Measurements from ENCODE around the gene ANKRD9.

The ANKRD9 gene

DNA sequence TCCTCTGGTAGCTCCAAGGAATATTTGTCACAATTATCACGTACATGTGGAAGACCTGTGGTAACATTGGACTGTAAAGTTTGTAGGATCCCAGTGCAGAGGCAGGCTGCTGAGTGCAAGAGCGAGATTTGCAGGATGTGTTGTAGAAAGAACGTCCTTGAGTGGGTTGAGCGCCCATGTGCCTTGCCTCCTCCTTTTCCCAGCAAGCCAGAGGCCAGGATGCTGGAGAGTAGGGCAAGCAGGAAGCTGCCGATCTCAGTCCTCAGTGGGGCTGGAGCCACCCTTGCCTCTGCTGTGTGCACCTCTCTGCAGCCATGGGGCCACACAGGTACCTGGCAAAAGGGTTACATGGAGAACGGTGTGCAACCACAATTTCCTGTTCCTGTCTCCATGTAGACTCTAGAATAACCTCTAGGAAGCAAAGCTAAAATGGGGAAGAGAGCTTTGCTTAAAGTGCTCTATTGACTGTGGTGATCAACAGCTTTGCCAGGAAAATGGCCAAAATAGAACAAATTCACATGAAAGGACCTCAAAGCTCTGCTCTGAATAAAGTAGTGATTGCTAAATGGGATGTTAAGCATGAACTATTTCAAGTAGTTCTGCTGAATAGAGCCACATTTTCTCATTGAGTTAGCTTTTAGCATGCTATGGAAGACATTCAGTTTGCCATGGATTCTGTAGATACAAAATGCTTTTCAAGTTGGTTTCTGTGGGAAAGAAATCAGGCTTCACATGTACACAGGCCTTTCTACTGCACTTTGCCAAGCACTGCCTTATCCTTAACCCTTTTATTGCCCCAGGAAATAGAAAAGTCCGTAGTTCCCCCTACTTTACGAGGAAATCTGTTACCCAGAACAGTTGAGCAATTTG is 37.4 kb downstream of the ANKRD9 start:
- no peak for DNase-seq

DNA sequence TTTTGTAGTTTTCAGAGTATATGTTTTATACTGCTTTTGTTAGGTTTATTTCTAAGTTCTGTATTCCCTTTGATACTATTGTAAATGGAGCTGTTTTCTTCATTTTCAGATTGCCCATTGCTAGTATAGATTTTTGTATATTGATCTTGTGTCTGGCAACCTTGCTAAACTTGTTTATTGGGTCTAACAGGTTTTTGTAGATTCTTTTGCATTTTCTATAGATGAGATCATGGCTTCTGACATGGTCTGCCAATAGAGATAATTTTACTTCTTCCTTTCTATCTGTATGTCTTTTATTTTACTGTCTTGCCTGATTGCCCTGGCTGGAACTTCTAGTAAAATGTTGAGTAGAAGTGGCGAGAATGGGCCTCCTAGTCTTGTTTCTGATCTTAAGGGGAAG is 40.3 kb downstream of the ANKRD9 start:
- DNase-seq: no peak

DNA sequence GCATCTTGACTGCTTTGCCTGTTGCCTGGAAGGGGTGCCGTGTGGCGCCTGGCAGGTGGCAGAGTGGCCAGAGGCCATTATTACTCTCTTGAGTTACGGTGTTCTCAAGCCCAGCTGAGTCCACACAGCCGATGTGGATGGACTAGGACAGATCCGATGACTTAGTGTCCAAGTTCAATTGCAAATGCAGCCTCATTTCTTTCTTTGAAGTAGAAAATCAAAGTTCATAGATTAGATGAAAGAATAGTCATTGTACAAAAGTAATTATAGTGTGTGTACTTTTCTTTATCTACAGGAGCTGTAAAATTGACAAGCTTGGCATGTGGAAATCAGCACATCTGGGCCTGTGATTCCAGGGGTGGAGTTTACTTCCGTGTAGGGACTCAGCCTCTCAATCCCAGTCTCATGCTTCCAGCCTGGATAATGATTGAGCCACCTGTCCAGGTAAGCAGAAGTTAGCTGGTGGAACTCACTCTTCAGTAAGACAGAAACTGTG is 44.7 kb downstream of the ANKRD9 start:
- no peak for DNase-seq

DNA sequence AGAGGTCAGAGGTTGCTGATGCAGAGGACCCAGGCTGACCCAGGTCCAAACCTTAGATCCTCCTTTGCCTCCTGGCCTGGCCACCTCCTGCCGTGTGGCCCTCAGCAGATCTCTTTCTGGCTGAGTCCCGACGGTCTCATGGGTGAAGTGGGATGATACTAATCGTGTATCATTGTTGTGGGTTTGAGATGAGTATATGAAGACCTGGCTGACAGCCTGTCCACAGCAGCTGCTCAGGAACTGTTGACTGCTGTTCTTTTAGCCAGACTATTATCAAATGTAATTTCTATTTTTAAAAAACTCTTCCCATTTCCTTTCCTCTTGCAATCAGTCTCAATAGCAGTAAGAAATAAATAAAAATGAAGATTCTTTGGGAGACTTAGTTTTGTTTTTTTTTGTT is 45.6 kb downstream of the ANKRD9 start:
- no peak for DNase-seq

DNA sequence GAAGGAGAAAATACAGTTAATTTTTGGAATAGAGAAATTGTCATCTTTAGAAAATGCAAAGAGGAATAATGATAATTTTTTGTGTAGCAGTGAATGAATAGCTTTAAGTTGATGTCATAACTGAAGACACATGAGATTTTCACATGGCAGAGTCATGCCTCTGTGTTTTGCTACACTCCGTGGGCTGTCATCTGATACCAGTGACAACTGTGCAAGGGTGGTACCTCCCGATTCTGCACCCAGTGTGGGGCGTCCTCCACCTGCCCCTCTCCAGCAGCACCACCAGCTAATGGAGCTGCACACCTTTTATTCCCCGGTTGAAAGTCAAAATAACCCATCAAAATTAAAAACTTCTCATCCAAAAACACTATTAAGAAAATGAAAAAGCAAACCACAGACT is 47.2 kb downstream of the ANKRD9 start:
- no peak for DNase-seq

DNA sequence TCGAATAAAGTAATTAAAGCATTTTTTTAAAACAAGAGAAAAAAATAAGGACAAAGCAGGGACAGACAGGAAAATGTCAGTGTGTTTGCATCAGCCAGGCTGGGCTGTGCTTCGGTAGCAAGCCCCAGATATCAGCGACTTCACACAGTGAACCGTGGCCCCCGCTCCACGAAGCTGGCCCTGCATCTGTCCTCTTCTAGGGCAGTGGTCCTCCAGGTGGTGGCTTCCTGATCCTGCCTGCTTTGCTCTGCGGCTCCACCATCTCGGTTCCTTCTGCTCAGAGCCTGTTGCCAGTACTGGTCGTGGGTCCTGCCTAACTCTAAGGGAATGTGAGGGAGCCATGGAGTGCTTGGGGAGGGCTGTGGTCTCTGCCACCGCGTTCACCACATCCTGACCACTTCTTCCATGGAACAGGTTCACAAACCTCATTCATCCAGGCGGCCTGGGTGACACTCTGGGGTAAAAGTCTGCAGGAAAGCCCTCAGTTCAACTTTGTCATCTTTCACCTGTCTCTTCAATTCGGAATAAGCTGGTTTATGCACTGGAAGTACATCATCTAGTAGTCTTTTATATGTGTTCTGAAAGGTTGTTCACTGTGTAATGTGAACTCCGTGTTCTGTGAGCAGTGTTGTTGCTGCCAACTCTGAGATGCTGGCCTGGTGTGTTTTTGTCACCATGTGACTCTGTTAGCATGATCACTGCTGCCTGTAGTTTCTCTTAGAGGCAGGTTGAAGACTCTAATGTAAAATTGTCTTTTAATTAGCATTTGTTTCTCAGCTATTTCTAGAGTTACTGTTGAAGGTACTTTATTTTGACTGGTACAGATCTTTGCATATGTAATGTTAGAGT is 47.9 kb downstream of the ANKRD9 start:
- no peak for DNase-seq

DNA sequence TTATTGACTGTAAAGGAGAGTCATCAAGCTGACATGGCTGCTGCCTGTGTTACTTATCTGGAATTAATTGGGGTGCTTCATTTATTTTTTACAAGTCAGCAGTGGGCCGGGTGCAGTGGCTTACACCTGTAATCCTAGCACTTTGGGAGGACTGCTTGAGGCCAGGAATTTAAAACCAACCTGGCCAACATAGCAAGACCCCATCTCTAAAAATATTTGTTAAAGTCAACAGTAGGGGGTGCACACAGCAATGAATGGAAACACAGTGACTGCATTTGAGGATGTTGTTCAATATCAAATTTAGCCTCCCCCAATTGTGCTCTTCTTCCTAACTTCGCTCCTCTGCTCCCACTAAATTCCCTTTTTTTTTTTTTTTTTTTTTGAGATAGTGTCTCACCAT is 52.1 kb downstream of the ANKRD9 start:
- no peak for DNase-seq

DNA sequence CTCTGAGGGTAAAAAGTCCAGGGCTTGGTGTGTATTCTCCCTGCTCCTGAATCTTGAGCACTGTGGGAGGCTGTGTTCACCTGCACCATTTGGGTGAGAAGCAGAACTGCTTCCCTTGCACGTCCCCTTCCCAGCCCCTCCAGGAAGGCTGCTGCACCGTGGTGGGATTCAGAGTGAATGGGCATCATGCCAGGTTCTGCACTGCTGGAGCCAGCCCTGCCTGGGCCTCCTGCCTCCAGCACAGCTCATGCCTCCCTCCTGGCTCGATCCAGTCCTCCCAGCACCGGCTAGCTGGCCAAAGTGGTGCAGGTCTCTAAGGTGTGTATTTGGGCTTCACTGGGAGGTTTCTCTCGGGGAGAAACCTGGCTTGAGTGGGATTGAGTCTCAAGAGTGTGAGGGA is 54.9 kb downstream of the ANKRD9 start:
- no peak for DNase-seq

DNA sequence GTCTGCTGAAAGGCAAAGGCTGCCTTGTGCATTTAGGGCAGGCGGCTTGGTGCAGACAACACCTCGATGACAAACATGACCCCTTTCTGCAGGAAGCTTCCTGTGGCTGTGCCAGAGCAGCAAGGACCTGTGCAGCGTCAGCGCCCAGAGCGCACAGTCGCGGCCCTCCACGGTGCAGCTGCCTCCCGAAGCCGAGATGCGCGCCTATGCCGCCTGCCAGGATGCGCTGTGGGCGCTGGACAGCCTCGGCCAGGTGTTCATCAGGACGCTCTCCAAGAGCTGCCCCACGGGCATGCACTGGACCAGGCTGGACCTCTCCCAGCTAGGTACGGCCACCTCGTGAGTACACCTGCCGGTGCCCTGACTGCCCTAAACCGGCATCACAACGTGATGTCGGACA is 57.3 kb downstream of the ANKRD9 start:
- DNase-seq: no peak
